Mesodermal cell (in vitro differentiated cells): Measurements from ENCODE around the gene LCN9.

ENCODE experiments used
- H3K27ac ChIP-seq: 2 replicates; pipeline ENCODE4 v1.7.0; 2013; ENCODE audit warnings: mild to moderate bottlenecking, low read depth, low read length, moderate library complexity; ENCODE audit not compliant: severe bottlenecking
- H3K36me3 ChIP-seq: 2 replicates; pipeline ENCODE4 v1.7.1; 2013; ENCODE audit warnings: mild to moderate bottlenecking, low read length, moderate library complexity; ENCODE audit not compliant: control insufficient read depth, insufficient read depth
- H3K4me1 ChIP-seq: one replicate; pipeline ENCODE4 v1.7.1; 2013; ENCODE audit warnings: mild to moderate bottlenecking, low read length; ENCODE audit not compliant: insufficient read depth, control insufficient read depth, poor library complexity, severe bottlenecking
- H3K4me3 ChIP-seq: 2 replicates; pipeline ENCODE4 v1.7.0; 2013; ENCODE audit warnings: low read length, control low read depth, mild to moderate bottlenecking; ENCODE audit not compliant: insufficient read depth, poor library complexity, severe bottlenecking; ENCODE audit errors: extremely low read depth
- H3K9me3 ChIP-seq: 2 replicates; pipeline ENCODE4 v1.7.1; 2013; ENCODE audit warnings: mild to moderate bottlenecking, low read length, moderate library complexity; ENCODE audit not compliant: control insufficient read depth
- WGBS, 2 experiments: methylation state at CpG; one replicate each; pipeline ENCODE4 v1.1.5; 2013; ENCODE audit warnings: missing lambda C conversion rate in 2 of 2; ENCODE audit not compliant: insufficient coverage in 2 of 2; 5-methylcytosine and 5-hydroxymethylcytosine counted together

LCN9 gene

GRCh38 chr9:135648494-135649410, 14.4 kb upstream of the LCN9 start:
- Histone ChIP-seq H3K27ac (no peak overlapping the region), H3K4me3 (no peak overlapping the region), H3K9me3 (peaks cover 75% of the 10 kb centered on the region), H3K4me1 (no peaks in the 10 kb centered on the region), H3K36me3 (no peaks in the 10 kb centered on the region)
- WGBS, 2 experiments = 82 to 84% methylated on average over 9 of the region's 10 CpGs

GRCh38 chr9:135649508-135649907, 13.6 kb upstream of the LCN9 start:
- Histone ChIP-seq H3K27ac (no peak overlapping the region), H3K9me3 (peaks cover 68% of the 10 kb centered on the region), H3K4me1 (no peaks in the 10 kb centered on the region), H3K36me3 (no peaks in the 10 kb centered on the region), H3K4me3 (no peak overlapping the region)
- no CpG with 5 or more reads among the region's 2 CpGs for WGBS, 2 experiments

GRCh38 chr9:135650408-135650807, 12.7 kb upstream of the LCN9 start:
- H3K36me3 ChIP-seq = no peaks in the 10 kb centered on the region
- no peak overlapping the region for H3K4me3 ChIP-seq
- 93 to 96% methylated on average over 17 of the region's 17 CpGs for WGBS, 2 experiments
- H3K9me3 ChIP-seq = peaks cover 62% of the 10 kb centered on the region
- no peak overlapping the region for H3K27ac ChIP-seq
- H3K4me1 ChIP-seq = no peaks in the 10 kb centered on the region

GRCh38 chr9:135655317-135655716, 7.8 kb upstream of the LCN9 start:
- 92 to 94% methylated on average over 6 to 8 of the region's 8 CpGs for WGBS, 2 experiments
- Histone ChIP-seq H3K36me3 (no peaks in the 10 kb centered on the region), H3K4me3 (no peak overlapping the region), H3K9me3 (peaks cover 21% of the 10 kb centered on the region), H3K27ac (no peak overlapping the region), H3K4me1 (no peaks in the 10 kb centered on the region)

GRCh38 chr9:135657416-135657815, 5.7 kb upstream of the LCN9 start:
- WGBS, 2 experiments = 84 to 90% methylated on average over 13 to 15 of the region's 15 CpGs
- no peak overlapping the region for H3K4me3 ChIP-seq
- H3K4me1 ChIP-seq = peaks cover 7% of the 10 kb centered on the region
- no peaks in the 10 kb centered on the region for H3K36me3 ChIP-seq
- no peak overlapping the region for H3K27ac ChIP-seq
- H3K9me3 ChIP-seq = peaks cover 6% of the 10 kb centered on the region

- Histone ChIP-seq H3K4me3 (no peak overlapping the region), H3K4me1 (peaks cover 12% of the 10 kb centered on the region), H3K36me3 (no peaks in the 10 kb centered on the region), H3K9me3 (peaks cover 4% of the 10 kb centered on the region), H3K27ac (no peak overlapping the region)
- WGBS, 2 experiments = 89 to 90% methylated on average over 13 of the region's 13 CpGs
These were observed 3.9 kb upstream of the LCN9 start for GRCh38 chr9:135659252-135659651.

GRCh38 chr9:135660407-135660806, 2.7 kb upstream of the LCN9 start:
- Histone ChIP-seq H3K4me1 (peaks cover 12% of the 10 kb centered on the region), H3K4me3 (no peak overlapping the region), H3K27ac (no peak overlapping the region), H3K9me3 (no peaks in the 10 kb centered on the region), H3K36me3 (no peaks in the 10 kb centered on the region)
- 95 to 96% methylated on average over 18 to 22 of the region's 22 CpGs for WGBS, 2 experiments

GRCh38 chr9:135661816-135662560, 1.1 kb upstream of the LCN9 start:
- Histone ChIP-seq H3K9me3 (no peaks in the 10 kb centered on the region), H3K4me1 (peaks cover 12% of the 10 kb centered on the region), H3K36me3 (no peaks in the 10 kb centered on the region), H3K4me3 (no peak overlapping the region), H3K27ac (peak overlapping the region; percentile 77)
- WGBS, 2 experiments = 78 to 87% methylated on average over 9 to 12 of the region's 19 CpGs

GRCh38 chr9:135663451-135663770, 302 bp downstream of the LCN9 start:
- Histone ChIP-seq H3K4me1 (peaks cover 12% of the 10 kb centered on the region), H3K27ac (no peak overlapping the region), H3K9me3 (no peaks in the 10 kb centered on the region), H3K4me3 (no peak overlapping the region), H3K36me3 (no peaks in the 10 kb centered on the region)
- 83 to 100% methylated on average over 1 to 3 of the region's 3 CpGs for WGBS, 2 experiments

- no peak overlapping the region for H3K4me3 ChIP-seq
- whole genome bisulfite sequencing, 2 experiments = 93 to 95% methylated on average over 7 to 11 of the region's 12 CpGs
- H3K9me3 ChIP-seq = no peaks in the 10 kb centered on the region
- H3K27ac ChIP-seq = no peak overlapping the region
- H3K36me3 ChIP-seq = no peaks in the 10 kb centered on the region
- peaks cover 12% of the 10 kb centered on the region for H3K4me1 ChIP-seq
These were observed 748 bp downstream of the LCN9 start for GRCh38 chr9:135663857-135664256.

- no peaks in the 10 kb centered on the region for H3K36me3 ChIP-seq
- no peak overlapping the region for H3K4me3 ChIP-seq
- H3K9me3 ChIP-seq = peaks cover 4% of the 10 kb centered on the region
- peaks cover 12% of the 10 kb centered on the region for H3K4me1 ChIP-seq
- WGBS, 2 experiments = 84 to 94% methylated on average over 9 of the region's 10 CpGs
- H3K27ac ChIP-seq = no peak overlapping the region
These were observed 1.2 kb downstream of the LCN9 start for GRCh38 chr9:135664266-135664665.
